H9 (cell line): ENCODE results near the gene ALPI. TPM values are rescaled to one million over a fixed set of nuclear protein-coding genes. Genes with fewer than 3 reads are reported as not detected.

Source experiments
- DNase-seq: peaks from one replicate; pipeline ENCODE4 v3.0.0-alpha.2; 2017
- H2AFZ ChIP-seq: one replicate; pipeline ENCODE4 v1.6.1; 2013; ENCODE audit warnings: mild to moderate bottlenecking, low read length, control low read depth, moderate library complexity
- H2AK5ac ChIP-seq: 2 replicates; pipeline ENCODE4 v1.6.1; 2013; ENCODE audit warnings: low read length, control low read depth, mixed read lengths; ENCODE audit not compliant: insufficient read length
- H2BK120ac ChIP-seq: one replicate; pipeline ENCODE4 v1.6.1; 2013; ENCODE audit warnings: low read depth, mild to moderate bottlenecking, low read length, control low read depth, inconsistent platforms; ENCODE audit not compliant: poor library complexity, severe bottlenecking
- H2BK12ac ChIP-seq: 2 replicates; pipeline ENCODE4 v1.6.1; 2013; ENCODE audit warnings: low read length, control low read depth, mixed read lengths, low read depth; ENCODE audit not compliant: insufficient read length
- H2BK15ac ChIP-seq: 2 replicates; pipeline ENCODE4 v1.6.1; 2013; ENCODE audit warnings: low read depth, low read length, control low read depth
- H2BK20ac ChIP-seq: one replicate; pipeline ENCODE4 v1.6.1; 2013; ENCODE audit warnings: low read depth, mild to moderate bottlenecking, low read length, control low read depth, inconsistent platforms; ENCODE audit not compliant: poor library complexity, severe bottlenecking
- H2BK5ac ChIP-seq: 2 replicates; pipeline ENCODE4 v1.6.1; 2013; ENCODE audit warnings: low read length, control low read depth, mixed read lengths; ENCODE audit not compliant: insufficient read length
- H3K14ac ChIP-seq: 2 replicates; pipeline ENCODE4 v1.6.1; 2013; ENCODE audit warnings: low read length, control low read depth; ENCODE audit not compliant: insufficient read depth
- H3K18ac ChIP-seq: 2 replicates; pipeline ENCODE4 v1.6.1; 2013; ENCODE audit warnings: low read depth, mild to moderate bottlenecking, mixed read lengths, low read length, control low read depth; ENCODE audit not compliant: insufficient read length
- H3K23ac ChIP-seq: 2 replicates; pipeline ENCODE4 v1.6.1; 2013; ENCODE audit warnings: low read length, control low read depth, mixed read lengths, low read depth; ENCODE audit not compliant: insufficient read length
- H3K23me2 ChIP-seq: 2 replicates; pipeline ENCODE4 v1.6.1; 2013; ENCODE audit warnings: low read depth, mild to moderate bottlenecking, mixed read lengths, low read length, control low read depth; ENCODE audit not compliant: insufficient read length, poor library complexity, severe bottlenecking
- H3K27ac ChIP-seq: 2 replicates; pipeline ENCODE4 v1.5.1; 2013; ENCODE audit warnings: low read length, control low read depth, mixed read lengths, low read depth; ENCODE audit not compliant: insufficient read length
- H3K27me3 ChIP-seq: 2 replicates; pipeline ENCODE4 v1.6.1; 2013; ENCODE audit warnings: low read length, control low read depth, inconsistent platforms; ENCODE audit not compliant: insufficient read depth
- H3K4ac ChIP-seq: 2 replicates; pipeline ENCODE4 v1.6.1; 2013; ENCODE audit warnings: low read depth, mild to moderate bottlenecking, control low read depth, inconsistent platforms, low read length, moderate library complexity
- H3K4me1 ChIP-seq: 2 replicates; pipeline ENCODE4 v1.6.1; 2013; ENCODE audit warnings: low read length, control low read depth, inconsistent platforms; ENCODE audit not compliant: insufficient read depth
- H3K4me2 ChIP-seq: 2 replicates; pipeline ENCODE4 v1.6.1; 2013; ENCODE audit warnings: low read length, control low read depth, mixed read lengths; ENCODE audit not compliant: insufficient read length, insufficient read depth
- H3K56ac ChIP-seq: 2 replicates; pipeline ENCODE4 v1.6.1; 2013; ENCODE audit warnings: low read depth, mild to moderate bottlenecking, mixed read lengths, low read length, control low read depth; ENCODE audit not compliant: insufficient read length
- H3K79me1 ChIP-seq: 2 replicates; pipeline ENCODE4 v1.6.1; 2013; ENCODE audit warnings: low read depth, mild to moderate bottlenecking, moderate library complexity, low read length, control low read depth, inconsistent platforms; ENCODE audit not compliant: insufficient read depth, poor library complexity, severe bottlenecking
- H3K79me2 ChIP-seq: 2 replicates; pipeline ENCODE4 v1.6.1; 2013; ENCODE audit warnings: low read length, control low read depth, inconsistent platforms; ENCODE audit not compliant: insufficient read depth
- H3K9ac ChIP-seq: 2 replicates; pipeline ENCODE4 v1.6.1; 2013; ENCODE audit warnings: low read length, control low read depth, mixed read lengths; ENCODE audit not compliant: insufficient read length; ENCODE audit errors: extremely low read depth
- H3K9me3 ChIP-seq: one replicate; pipeline ENCODE4 v1.6.1; 2013; ENCODE audit warnings: low read depth, low read length, inconsistent platforms; ENCODE audit not compliant: control insufficient read depth
- H3T11ph ChIP-seq: one replicate; pipeline ENCODE4 v1.6.1; 2013; ENCODE audit warnings: mild to moderate bottlenecking, low read length, control low read depth, inconsistent platforms
- H4K20me1 ChIP-seq: one replicate; pipeline ENCODE4 v1.6.1; 2013; ENCODE audit not compliant: control insufficient read depth, insufficient read length, insufficient read depth
- H4K5ac ChIP-seq: 2 replicates; pipeline ENCODE4 v1.6.1; 2013; ENCODE audit warnings: low read depth, mild to moderate bottlenecking, mixed read lengths, low read length, control low read depth; ENCODE audit not compliant: insufficient read length
- H4K8ac ChIP-seq: replicated peaks from 2 replicates; pipeline ENCODE4 v1.6.1; 2013; ENCODE audit warnings: low read length, control low read depth, mixed read lengths, low read depth; ENCODE audit not compliant: insufficient read length
- H4K91ac ChIP-seq: 2 replicates; pipeline ENCODE4 v1.6.1; 2013; ENCODE audit warnings: low read depth, mild to moderate bottlenecking, moderate library complexity, mixed read lengths, low read length, control low read depth; ENCODE audit not compliant: insufficient read length
- H3K27ac Mint-ChIP-seq, 3 experiments: 2 replicates in 2 of 3; 3 replicates in 1 of 3; pipeline ENCODE4 v1.8.0; 2020 to 2021; ENCODE audit warnings: mixed read lengths in 3 of 3, mild to moderate bottlenecking in 1 of 3, moderate library complexity in 1 of 3
- H3K27me3 Mint-ChIP-seq: 2 replicates; pipeline ENCODE4 v1.8.0; 2021; ENCODE audit warnings: low read depth, mild to moderate bottlenecking, moderate library complexity, mixed read lengths
- H3K36me3 Mint-ChIP-seq, 3 experiments: 2 replicates in 2 of 3; 3 replicates in 1 of 3; pipeline ENCODE4 v1.8.0; 2020 to 2021; ENCODE audit warnings: low read depth in 3 of 3, mixed read lengths in 3 of 3; ENCODE audit not compliant: insufficient read depth in 1 of 3
- H3K4me1 Mint-ChIP-seq, 2 experiments: 2 replicates each; pipeline ENCODE4 v1.8.0; 2020; ENCODE audit warnings: mixed read lengths in 2 of 2
- H3K4me3 Mint-ChIP-seq, 2 experiments: 2 replicates in 1 of 2; 3 replicates in 1 of 2; pipeline ENCODE4 v1.8.0; 2020 to 2021; ENCODE audit warnings: mild to moderate bottlenecking in 2 of 2, mixed read lengths in 2 of 2, moderate library complexity in 1 of 2
- H3K9me3 Mint-ChIP-seq, 2 experiments: 2 replicates in 1 of 2; 3 replicates in 1 of 2; pipeline ENCODE4 v1.8.0; 2020; ENCODE audit warnings: mild to moderate bottlenecking in 2 of 2, mixed read lengths in 2 of 2, moderate library complexity in 1 of 2
- CTCF ChIP-seq: fragments of 200-600 bp; sonication (generic); conservative IDR thresholded peaks from 3 replicates; pipeline ENCODE4 v1.8.0; 2021; ENCODE audit warnings: antibody characterized with exemption, mild to moderate bottlenecking
- WGBS: extraction: QIAGEN DNeasy Blood & Tissue Kit; methylation state at CpG from one replicate; pipeline ENCODE4 v1.1.7; 2013; ENCODE audit warnings: missing lambda C conversion rate, low lambda C conversion rate, mixed read lengths; ENCODE audit not compliant: insufficient read length; ENCODE audit errors: extremely low coverage; 5-methylcytosine and 5-hydroxymethylcytosine counted together
- total RNA-seq: library from RNA; stranded (reverse); gene quantifications from 2 replicates; pipeline ENCODE4 v1.2.1, GENCODE V29; 2021

ALPI gene
- total RNA-seq, 1 experiment from 2014 or later = not detected

GRCh38 chr2:232412986-232413385 lies 43.0 kb upstream of the ALPI start:
- peaks cover under 1% of the 10 kb centered on the region; the same call in 1 of the 2 replicates for H3K27me3 ChIP-seq
- DNase-seq = no peak
- no CpG with 5 or more reads among the region's 5 CpGs for WGBS

More at GRCh38 chr2:232412986-232413385, 43.0 kb upstream of the ALPI start:
- TF ChIP-seq CTCF = no peak
- H3K4me3 Mint-ChIP-seq = no peak overlapping the region
- Histone ChIP-seq H3K23me2 (no peaks in the 10 kb centered on the region), H3K79me1 (no peaks in the 10 kb centered on the region), H2AK5ac (no peak overlapping the region), H2BK12ac (no peak overlapping the region), H3K18ac (no peak overlapping the region), H3K9ac (no peak overlapping the region), H3T11ph (no peak overlapping the region), H3K79me2 (no peaks in the 10 kb centered on the region), H2BK20ac (no peak overlapping the region), H3K23ac (no peak overlapping the region), H4K5ac (no peak overlapping the region), H2BK5ac (no peak overlapping the region), H2BK120ac (no peak overlapping the region), H2BK15ac (no peak overlapping the region), H4K8ac (no peak overlapping the region), H3K9me3 (no peaks in the 10 kb centered on the region), H3K14ac (no peak overlapping the region), H2AFZ (no peak overlapping the region), H4K91ac (no peak overlapping the region), H3K56ac (no peak overlapping the region), H3K4me1 (no peaks in the 10 kb centered on the region), H3K27ac (no peak overlapping the region), H3K4me2 (no peak overlapping the region), H4K20me1 (peaks cover 7% of the 10 kb centered on the region), H3K4ac (no peak overlapping the region)
- no peaks in the 10 kb centered on the region for H3K9me3 Mint-ChIP-seq
- H3K4me1 Mint-ChIP-seq = peaks cover 11% of the 10 kb centered on the region in 2 experiments
- H3K27ac Mint-ChIP-seq = no peak overlapping the region
- peaks cover 22% of the 10 kb centered on the region for H3K27me3 Mint-ChIP-seq
- peaks cover 0 to 76% (median 30%) of the 10 kb centered on the region in 3 experiments; a peak in 5 of 7 replicates for H3K36me3 Mint-ChIP-seq
